GM19328 (cell line): Measurements from ENCODE around the gene RSRC2.
"Not testable (repeated sequence)": the region's sequence is repeated elsewhere in the genome, so short reads cannot be mapped to it uniquely, and the experiment has no call there.

Source experiments
- ATAC-seq: cut with Tn5 transposase; IDR thresholded peaks from one replicate; pipeline ENCODE4 v1.9.1; 2021; ENCODE audit warnings: mild to moderate bottlenecking, moderate library complexity; ENCODE audit not compliant: unreplicated experiment

The RSRC2 gene

GRCh38 chr12:122487807-122488206 is 38.9 kb downstream of the RSRC2 start:
- ATAC-seq, result not testable (repeated sequence)

- ATAC-seq, result no peak
These were observed 39.8 kb downstream of the RSRC2 start for GRCh38 chr12:122486805-122487426.

GRCh38 chr12:122486360-122486759 is 40.4 kb downstream of the RSRC2 start:
- ATAC-seq, result not testable (repeated sequence)

- ATAC-seq, result not testable (repeated sequence)
These were observed 42.4 kb downstream of the RSRC2 start for GRCh38 chr12:122484385-122484784.

- ATAC-seq, result no peak
These were observed 42.8 kb downstream of the RSRC2 start for GRCh38 chr12:122483969-122484368.

GRCh38 chr12:122481861-122482260 is 44.9 kb downstream of the RSRC2 start:
- no peak for ATAC-seq

GRCh38 chr12:122480753-122481152 is 46.0 kb downstream of the RSRC2 start:
- ATAC-seq, result no peak

- no peak for ATAC-seq
These were observed 52.4 kb downstream of the RSRC2 start for GRCh38 chr12:122474324-122474716.

GRCh38 chr12:122473543-122474323 is 53.0 kb downstream of the RSRC2 start:
- ATAC-seq, result no peak

- ATAC-seq, result no peak
These were observed 55.2 kb downstream of the RSRC2 start for GRCh38 chr12:122471324-122472226.

- not testable (repeated sequence) for ATAC-seq
These were observed 56.2 kb downstream of the RSRC2 start for GRCh38 chr12:122470576-122470975.

- not testable (repeated sequence) for ATAC-seq
These were observed 56.9 kb downstream of the RSRC2 start for GRCh38 chr12:122469856-122470255.

GRCh38 chr12:122467983-122468382 is 58.8 kb downstream of the RSRC2 start:
- no peak for ATAC-seq

- ATAC-seq, result not testable (repeated sequence)
These were observed 62.3 kb downstream of the RSRC2 start for GRCh38 chr12:122464317-122465042.

GRCh38 chr12:122460641-122461040 is 66.1 kb downstream of the RSRC2 start:
- no peak for ATAC-seq

- ATAC-seq, result no peak
These were observed 66.7 kb downstream of the RSRC2 start for GRCh38 chr12:122460061-122460460.

GRCh38 chr12:122459211-122459610 is 67.5 kb downstream of the RSRC2 start:
- no peak for ATAC-seq

- ATAC-seq, result no peak
These were observed 68.4 kb downstream of the RSRC2 start for GRCh38 chr12:122458105-122459035.

- ATAC-seq, result no peak
These were observed 69.1 kb downstream of the RSRC2 start for GRCh38 chr12:122457627-122458026.

- ATAC-seq, result no peak
These were observed 72.0 kb downstream of the RSRC2 start for GRCh38 chr12:122454739-122455138.
